ENCODE data around the gene APOBEC4.
"Not testable (repeated sequence)": the region's sequence is repeated elsewhere in the genome, so short reads cannot be mapped to it uniquely, and the experiment has no call there.

The APOBEC4 gene

DNA sequence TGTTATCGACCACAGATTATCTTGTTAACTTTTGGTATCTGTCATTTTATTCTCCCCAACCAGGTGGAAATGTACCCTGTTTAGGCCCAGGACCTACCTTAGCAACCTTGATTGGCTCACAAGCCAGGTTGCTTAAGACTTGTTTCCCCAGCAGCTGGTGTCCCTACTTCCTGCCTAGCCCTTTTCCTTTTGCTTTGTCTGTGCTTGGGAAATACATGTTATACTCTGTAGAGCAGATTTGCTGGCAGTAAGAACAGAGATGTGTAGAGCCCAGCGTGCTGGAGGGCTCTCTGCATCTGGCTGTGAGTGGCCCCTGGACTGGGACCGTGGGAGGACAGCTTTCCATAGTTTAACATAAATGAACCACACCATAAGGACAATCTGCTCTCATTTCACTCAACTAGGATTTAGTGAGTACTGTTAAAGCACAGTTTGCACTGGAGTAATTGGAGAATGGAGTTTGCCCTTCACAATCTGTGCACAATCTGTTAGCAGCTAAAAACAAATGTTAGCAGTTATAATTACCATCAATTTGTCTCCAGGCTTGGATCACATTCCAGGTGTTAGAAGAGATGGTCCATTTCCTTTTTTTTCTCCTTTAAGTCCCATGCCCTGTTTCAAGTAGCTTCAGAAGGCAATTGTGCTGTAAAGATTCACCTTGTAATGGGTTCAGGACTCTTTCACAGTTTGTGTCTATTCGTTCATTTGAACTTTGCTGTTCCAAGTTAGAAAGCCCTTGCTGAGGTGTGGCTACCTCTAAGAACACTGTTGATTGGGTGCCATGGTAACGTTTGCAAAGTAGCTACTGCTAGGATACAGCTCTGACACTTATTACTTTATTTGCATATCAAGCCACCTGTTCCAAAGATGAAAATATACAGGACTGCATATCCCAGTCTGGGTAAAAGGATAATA lies at the start of gene APOBEC4:
Gene APOBEC4, minus strand, starts transcription at position 770 of the 915 bp plus-strand sequence. CDS start 4,535 bp downstream, outside the sequence.
- peak; percentile 45 for DNase-seq

DNA sequence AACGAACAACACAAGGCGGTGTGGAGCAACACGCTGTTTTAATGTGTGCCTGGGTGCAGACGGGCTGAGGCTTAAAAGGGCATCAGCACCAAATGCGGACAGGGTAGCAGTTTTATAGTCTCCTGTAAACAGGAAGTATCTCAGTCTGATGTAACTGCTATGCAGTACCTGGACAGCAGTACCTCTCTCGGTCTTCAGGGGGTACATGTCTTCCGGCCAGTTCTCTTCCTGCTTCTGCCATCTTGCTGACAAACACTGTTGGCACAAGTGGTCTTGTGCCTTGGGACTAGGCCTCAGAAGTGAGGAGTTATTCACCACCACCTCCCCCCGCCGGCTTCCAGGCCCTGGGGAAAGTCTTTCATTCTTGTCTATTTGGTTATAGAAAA lies 49.7 kb upstream of the APOBEC4 start:
- DNase-seq, result no peak

GRCh38 chr1:183702087-183702812 lies 49.1 kb upstream of the APOBEC4 start:
- DNase-seq, result no peak

DNA sequence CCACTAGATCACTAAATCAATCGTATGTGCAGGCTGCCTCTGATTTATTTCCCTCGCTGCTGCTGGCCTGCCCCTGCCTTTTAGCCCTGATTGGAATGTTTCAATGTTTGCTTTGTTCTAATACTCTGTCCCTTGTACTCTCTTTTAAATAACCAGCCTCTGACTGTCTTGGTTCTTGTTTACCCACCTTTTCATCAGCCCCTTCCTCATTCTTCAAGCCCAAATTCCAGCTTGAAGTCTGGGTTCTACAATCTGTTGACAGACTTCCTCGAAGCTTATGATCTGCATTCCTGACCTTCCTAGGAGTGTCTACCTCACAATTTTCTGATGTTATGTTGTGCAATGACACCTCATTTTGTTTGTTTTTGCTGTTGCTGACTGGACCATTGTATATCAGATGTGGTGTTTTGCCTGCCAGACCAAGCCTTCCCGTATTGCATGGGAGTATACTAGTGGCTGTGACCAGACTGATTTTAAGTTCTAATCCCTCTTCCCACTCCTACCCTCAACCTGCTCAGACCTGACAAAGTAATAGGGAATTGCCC lies 46.6 kb upstream of the APOBEC4 start:
- no peak for DNase-seq

DNA sequence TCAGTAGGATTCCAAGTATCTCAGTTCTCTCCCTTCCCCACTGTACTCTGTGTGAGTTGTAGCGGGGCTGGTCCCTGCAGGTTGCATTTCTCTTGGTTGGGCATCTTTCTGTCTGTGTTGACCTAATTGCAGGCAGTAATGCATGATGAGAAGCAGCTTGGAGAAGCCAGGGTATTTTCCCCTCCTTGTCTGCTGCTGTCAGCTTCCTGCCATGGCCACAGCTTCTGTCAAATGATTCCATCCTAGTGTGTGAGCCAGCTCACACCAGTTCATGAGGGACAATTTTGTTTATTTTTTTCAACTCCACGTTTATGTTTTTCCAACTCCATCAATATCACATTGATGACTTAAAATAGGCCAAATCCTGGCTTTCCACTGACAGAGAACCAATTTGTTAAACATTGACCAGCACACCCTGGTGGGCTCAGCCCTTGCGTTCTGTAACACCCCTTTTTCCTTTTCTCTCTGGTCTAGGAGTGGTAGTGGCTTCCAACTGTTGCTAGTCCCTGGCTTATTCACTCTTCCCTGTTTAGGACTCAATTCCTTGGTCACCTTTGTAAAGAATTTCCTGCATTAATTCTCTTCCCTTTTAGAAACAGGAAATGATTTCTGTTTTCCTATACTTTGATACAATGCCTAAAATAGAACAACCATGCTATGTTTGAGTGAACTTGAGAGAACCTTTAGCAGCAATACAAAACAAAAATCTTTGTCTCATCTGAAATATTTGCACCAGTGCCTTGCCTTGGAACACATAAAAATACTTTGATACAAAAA lies 44.9 kb upstream of the APOBEC4 start:
- DNase-seq, result no peak

DNA sequence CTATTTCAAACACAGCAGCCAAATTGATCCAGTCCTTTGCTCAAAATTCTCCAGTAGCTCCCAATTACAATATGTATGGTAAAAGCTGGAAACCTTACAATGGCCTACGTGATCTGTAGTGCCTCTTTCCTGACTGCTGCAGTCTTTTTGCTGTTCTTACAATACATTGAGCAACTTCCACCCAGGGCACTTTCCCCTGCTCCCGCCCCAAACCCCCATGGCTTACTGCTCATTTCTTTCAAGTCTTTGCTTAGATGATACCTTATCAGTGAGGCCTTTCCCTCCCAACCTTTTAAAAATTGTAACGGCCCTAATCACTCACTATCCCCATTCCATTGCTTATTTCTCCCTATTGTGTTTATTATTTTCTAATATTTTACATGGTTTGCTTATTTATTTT lies 43.9 kb upstream of the APOBEC4 start:
- DNase-seq, result no peak

DNA sequence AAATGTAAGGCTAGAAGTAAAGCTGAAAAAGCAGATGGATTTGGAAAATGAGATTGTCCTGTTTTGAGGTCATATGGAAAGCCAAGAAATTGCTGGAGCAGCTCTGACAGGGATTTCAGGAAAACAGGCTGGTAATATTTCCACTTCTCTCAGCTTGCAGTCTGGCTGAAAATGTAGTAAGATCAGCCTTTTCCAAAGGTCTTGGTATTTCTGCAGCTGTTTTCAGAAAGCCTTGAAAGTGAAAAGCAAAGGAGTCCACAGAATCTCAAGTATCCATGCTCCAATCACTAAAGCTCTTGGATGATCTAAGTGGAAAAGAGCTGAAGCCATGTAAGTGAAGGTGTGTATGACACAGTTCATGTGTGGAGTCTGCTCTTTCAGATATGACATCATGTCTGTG lies 41.6 kb upstream of the APOBEC4 start:
- DNase-seq, result no peak

GRCh38 chr1:183694066-183694465 lies 41.0 kb upstream of the APOBEC4 start:
- no peak for DNase-seq

DNA sequence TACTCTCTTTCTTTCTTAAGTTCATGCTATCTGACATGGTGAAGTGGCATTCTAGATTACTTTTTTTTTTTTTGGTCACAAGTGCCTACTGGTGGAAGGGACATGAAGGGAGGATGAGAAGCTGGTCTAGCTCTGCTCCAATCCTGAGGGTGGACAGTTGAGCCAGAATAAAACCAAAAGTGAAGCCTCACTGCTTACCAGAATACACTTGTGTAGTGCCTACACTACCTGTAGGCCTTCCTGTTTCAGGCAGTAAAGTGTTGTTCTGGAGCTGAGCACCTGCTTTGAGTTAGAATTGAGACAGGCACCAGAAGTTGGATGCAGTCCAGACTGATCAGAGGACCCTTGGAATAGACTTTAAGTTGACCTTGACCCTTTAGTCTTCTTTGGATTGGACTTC lies 40.4 kb upstream of the APOBEC4 start:
- no peak for DNase-seq

DNA sequence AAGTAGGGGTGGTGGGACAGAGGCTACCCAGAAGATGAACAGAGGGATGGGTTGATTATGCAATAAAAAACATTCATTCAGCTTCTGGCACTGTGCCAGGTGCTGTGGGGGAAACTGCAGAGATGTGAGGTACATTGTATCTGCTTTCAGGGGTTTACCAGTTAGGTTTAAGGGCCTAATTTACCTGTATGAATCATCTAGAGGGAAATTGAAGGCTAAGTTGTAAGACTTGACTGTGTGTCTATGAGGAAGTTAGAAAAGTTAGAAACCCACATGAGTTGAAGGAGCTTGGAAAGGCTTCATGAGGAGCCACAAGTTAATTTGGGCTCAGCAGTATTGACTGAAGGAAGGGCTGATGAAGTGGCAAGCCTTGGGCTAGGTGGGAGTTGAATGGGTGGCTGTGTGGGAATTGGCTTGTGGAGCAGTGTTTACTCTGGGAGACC lies 36.7 kb upstream of the APOBEC4 start:
- DNase-seq, result no peak

DNA sequence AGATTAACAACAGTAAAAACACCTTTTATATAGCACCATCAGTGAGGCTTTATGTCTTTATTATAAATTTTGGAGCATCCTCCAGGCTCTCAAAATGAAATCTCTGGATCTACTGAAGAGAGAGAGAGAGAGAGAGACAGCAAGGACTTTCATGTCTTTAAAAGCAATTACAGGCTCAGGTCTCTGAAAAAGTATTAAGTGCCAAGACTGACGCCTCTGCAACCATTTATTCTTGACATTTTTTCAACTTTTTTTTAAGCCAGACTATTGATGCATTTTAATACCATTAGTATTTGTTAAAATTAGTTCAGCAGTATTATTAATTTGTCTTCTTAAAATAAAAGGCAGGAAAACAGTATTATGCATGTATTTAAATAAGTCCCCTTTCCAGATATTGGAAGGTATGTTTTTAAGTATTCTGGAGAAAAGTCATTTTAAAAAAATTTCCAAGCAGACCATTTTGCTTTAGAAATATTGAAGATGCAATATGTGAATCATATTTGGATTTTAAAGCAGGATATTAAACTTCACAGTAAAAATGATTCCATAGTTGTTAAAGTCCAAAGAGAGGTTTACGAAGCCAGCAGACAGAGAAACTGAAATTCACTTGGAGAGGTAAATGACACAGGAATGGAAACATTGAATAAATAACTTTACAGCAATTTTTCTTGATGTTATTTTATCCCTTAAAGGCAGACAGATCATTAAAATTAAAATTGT lies 35.4 kb upstream of the APOBEC4 start:
- DNase-seq, result no peak

DNA sequence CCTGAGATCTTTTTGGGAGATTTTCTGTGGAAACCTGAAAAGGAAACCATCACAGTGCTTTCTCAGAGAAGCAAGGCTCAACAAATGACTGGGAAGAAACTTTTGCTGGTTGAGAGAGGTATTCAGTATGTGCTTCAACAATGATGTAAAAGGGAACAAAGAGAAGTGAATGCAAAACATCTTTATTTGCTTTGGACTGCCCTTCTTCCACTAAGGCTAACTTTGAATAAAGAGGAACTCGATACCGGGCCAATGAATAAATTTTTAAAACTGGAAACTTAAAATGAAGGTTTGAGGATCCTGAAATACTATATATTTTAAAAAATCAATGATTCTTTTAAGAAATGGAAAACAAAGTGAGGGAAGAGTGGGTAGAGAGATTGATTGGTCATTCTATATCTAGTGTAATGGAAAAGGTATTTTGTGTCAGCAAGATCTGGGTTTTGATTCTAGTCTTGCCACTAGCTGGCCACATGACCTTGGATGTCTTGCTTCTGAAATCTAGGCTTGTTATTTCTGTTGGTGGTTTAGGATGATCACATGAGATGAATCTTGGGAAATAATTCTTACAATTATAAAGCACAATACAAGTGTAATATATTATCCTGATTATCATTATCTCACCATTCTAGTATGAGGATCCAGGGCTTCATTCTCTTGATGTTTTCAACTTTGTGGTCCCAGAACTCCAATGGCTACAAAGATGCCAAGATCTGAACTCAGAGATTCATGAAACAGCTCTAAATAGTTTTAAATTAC lies 34.6 kb upstream of the APOBEC4 start:
- DNase-seq, result no peak

- no peak for DNase-seq
Measured at GRCh38 chr1:183686229-183686628, 33.1 kb upstream of the APOBEC4 start.

DNA sequence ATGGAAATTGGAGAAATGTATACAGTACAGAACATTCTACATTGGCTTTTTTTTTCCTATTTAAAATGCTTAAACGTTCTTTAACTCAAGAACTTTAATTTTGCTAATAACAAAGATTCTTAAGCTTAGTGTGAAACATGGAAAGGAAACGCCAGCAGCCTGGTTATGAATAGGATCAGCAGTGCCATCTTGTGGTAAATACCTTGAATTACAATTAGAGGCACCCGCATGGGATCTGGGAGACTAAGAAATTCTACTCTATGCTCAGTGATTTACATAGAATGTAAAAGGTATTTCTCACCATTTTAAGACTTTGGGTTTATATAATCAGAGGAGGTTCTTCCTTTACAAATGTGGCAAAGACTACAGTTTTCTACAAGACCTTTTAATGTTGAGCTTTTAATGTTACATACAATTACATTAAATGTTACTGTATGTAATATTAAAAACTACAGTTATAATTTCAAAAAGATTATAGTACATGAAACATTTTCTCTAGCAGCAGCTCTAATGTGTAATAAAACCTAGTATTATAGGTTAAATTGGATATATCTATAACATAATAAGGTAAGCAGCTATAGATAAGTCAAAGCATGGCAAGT lies 32.1 kb upstream of the APOBEC4 start:
- peak; percentile 61 for DNase-seq

DNA sequence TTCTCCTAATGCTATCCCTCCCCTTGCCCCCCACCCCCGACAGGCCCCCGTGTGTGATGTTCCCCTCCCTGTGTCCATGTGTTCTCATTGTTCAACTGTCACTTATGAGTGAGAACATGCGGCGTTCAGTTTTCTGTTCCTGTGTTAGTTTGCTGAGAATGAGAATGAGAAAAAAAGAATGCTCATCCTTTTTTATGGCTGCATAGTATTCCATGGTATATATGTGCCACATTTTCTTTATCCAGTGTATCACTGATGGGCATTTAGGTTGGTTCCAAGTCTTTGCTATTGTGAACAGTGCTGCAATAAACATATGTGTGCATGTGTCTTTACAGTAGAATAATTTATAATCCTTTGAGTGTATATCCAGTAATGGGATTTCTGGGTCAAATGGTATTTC lies 26.2 kb upstream of the APOBEC4 start:
- not testable (repeated sequence) for DNase-seq

- DNase-seq, result no peak
Measured at GRCh38 chr1:183678819-183679218, 25.7 kb upstream of the APOBEC4 start.

DNA sequence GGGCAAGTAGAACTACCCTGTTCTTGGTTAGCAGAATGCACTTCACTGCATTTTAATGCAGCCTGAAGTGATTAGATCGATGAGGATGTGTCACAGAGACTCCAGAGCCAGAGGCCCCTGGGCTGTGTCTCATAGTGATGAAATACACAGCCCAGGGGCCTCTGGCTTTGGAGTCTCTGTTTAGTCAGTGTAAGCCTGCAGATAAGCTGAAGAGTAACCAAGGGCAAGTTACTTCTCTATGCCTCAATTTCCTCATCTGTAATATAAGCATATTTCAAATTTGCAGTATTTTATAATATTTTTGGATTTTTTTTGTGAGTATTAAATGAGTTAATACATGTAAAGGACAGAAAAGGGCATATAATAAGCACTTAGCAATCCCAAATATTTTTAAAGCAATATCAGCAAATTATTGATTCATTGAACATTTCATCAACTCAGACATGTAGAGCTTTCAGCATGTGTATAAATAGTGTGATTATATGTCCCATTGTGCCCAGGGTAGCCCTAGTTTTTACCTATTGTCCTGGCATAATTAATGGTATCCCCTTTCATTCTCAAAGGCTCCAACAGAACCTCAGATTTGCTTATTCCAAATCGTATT lies 23.6 kb upstream of the APOBEC4 start:
- no peak for DNase-seq

- DNase-seq, result no peak
Measured at GRCh38 chr1:183675883-183676585, 22.9 kb upstream of the APOBEC4 start.

DNA sequence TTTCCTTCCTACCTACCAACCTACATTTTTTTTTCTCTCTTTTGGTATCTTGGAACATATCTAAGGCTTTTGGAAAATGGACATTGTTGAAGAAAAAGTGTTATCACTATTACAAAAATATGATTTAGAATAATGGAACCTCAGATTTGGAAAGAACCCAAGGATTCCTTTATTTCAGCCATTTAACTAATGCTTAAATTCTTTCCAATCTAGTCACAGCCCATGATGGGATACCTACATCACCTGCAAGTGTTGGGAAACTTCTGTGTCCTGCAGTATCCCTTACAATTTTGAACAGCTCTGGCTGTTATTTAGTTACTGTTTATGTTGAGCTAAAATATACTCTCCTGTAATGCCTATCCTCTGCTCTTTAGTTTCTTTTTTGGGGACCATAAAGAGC lies 22.3 kb upstream of the APOBEC4 start:
- DNase-seq, result no peak

GRCh38 chr1:183674886-183675285 lies 21.8 kb upstream of the APOBEC4 start:
- DNase-seq, result no peak
